IPS-18c (cell line): ENCODE results near the gene INHBB.
"Not testable (repeated sequence)": the region's sequence is repeated elsewhere in the genome, so short reads cannot be mapped to it uniquely, and the experiment has no call there.

Source experiments
- H3K4me3 ChIP-seq: 2 replicates; pipeline ENCODE4 v1.7.0; 2013; ENCODE audit warnings: low read depth, mild to moderate bottlenecking, low read length, moderate library complexity; ENCODE audit not compliant: insufficient read depth
- H3K9me3 ChIP-seq: one replicate; pipeline ENCODE4 v1.6.1; 2013; ENCODE audit warnings: mild to moderate bottlenecking, low read length, moderate library complexity; ENCODE audit not compliant: control insufficient read depth, insufficient read depth

The INHBB gene

GRCh38 chr2:120313695-120314615, 32.0 kb upstream of the INHBB start:
- Histone ChIP-seq H3K9me3 (no peaks in the 10 kb centered on the region), H3K4me3 (no peak overlapping the region)

GRCh38 chr2:120314690-120315366, 31.1 kb upstream of the INHBB start:
- Histone ChIP-seq H3K9me3 (no peaks in the 10 kb centered on the region), H3K4me3 (no peak overlapping the region)

- no peak overlapping the region for H3K4me3 ChIP-seq
- H3K9me3 ChIP-seq, result no peaks in the 10 kb centered on the region
Measured at GRCh38 chr2:120315367-120316033, 30.4 kb upstream of the INHBB start.

GRCh38 chr2:120316071-120316470, 29.9 kb upstream of the INHBB start:
- Histone ChIP-seq H3K9me3 (no peaks in the 10 kb centered on the region), H3K4me3 (no peak overlapping the region)

GRCh38 chr2:120316528-120317179, 29.3 kb upstream of the INHBB start:
- no peaks in the 10 kb centered on the region for H3K9me3 ChIP-seq
- no peak overlapping the region for H3K4me3 ChIP-seq

- no peak overlapping the region for H3K4me3 ChIP-seq
- H3K9me3 ChIP-seq, result no peaks in the 10 kb centered on the region
Measured at GRCh38 chr2:120317180-120317533, 28.8 kb upstream of the INHBB start.

- H3K9me3 ChIP-seq, result no peaks in the 10 kb centered on the region
- no peak overlapping the region for H3K4me3 ChIP-seq
Measured at GRCh38 chr2:120317916-120318315, 28.0 kb upstream of the INHBB start.

GRCh38 chr2:120318626-120319025, 27.3 kb upstream of the INHBB start:
- Histone ChIP-seq H3K4me3 (no peak overlapping the region), H3K9me3 (no peaks in the 10 kb centered on the region)

- Histone ChIP-seq H3K4me3 (no peak overlapping the region), H3K9me3 (no peaks in the 10 kb centered on the region)
Measured at GRCh38 chr2:120319123-120319522, 26.8 kb upstream of the INHBB start.

GRCh38 chr2:120319686-120320317, 26.1 kb upstream of the INHBB start:
- Histone ChIP-seq H3K9me3 (no peaks in the 10 kb centered on the region), H3K4me3 (no peak overlapping the region)

GRCh38 chr2:120320318-120320851, 25.6 kb upstream of the INHBB start:
- H3K4me3 ChIP-seq, result no peak overlapping the region
- H3K9me3 ChIP-seq, result no peaks in the 10 kb centered on the region

- H3K4me3 ChIP-seq, H3K9me3 ChIP-seq: not testable (repeated sequence)
Measured at GRCh38 chr2:120320887-120321556, 24.9 kb upstream of the INHBB start.

- Histone ChIP-seq H3K4me3 (no peak overlapping the region), H3K9me3 (no peaks in the 10 kb centered on the region)
Measured at GRCh38 chr2:120321721-120322284, 24.1 kb upstream of the INHBB start.

- no peaks in the 10 kb centered on the region for H3K9me3 ChIP-seq
Measured at GRCh38 chr2:120322329-120322728, 23.6 kb upstream of the INHBB start.

GRCh38 chr2:120323214-120323613, 22.7 kb upstream of the INHBB start:
- no peak overlapping the region for H3K4me3 ChIP-seq
- H3K9me3 ChIP-seq, result no peaks in the 10 kb centered on the region

More at GRCh38 chr2:120322329-120322728, 23.6 kb upstream of the INHBB start:
- no peak overlapping the region for H3K4me3 ChIP-seq

- no peaks in the 10 kb centered on the region for H3K9me3 ChIP-seq
- no peak overlapping the region for H3K4me3 ChIP-seq
Measured at GRCh38 chr2:120323807-120324399, 22.0 kb upstream of the INHBB start.
